Astrocyte (in vitro differentiated cells and primary cell): Measurements from ENCODE around the gene B4GALT1. TPM values are rescaled to one million over a fixed set of nuclear protein-coding genes. Genes with fewer than 3 reads are reported as not detected.

Experiments used
- DNase-seq: peaks from one replicate; pipeline ENCODE4 v3.0.0-alpha.2; 2010; ENCODE audit warnings: low read depth
- FAIRE-seq: peaks from 2 replicates; lab custom pipeline; 2011; peaks lifted over from hg19 to GRCh38; lab: Jason Lieb, UNC
- H2AFZ ChIP-seq: 2 replicates; pipeline ENCODE4 v1.6.0; 2012; ENCODE audit warnings: low read depth, low read length, inconsistent platforms
- H3K27ac ChIP-seq: 2 replicates; pipeline ENCODE4 v1.5.1; 2011; ENCODE audit warnings: low read depth, low read length, inconsistent platforms
- H3K27me3 ChIP-seq: 2 replicates; pipeline ENCODE4 v1.6.0; 2011; ENCODE audit warnings: low read length, inconsistent platforms; ENCODE audit not compliant: insufficient read depth
- H3K36me3 ChIP-seq: 2 replicates; pipeline ENCODE4 v1.5.1; 2011; ENCODE audit warnings: low read length, inconsistent platforms; ENCODE audit not compliant: insufficient read depth
- H3K4me1 ChIP-seq: 2 replicates; pipeline ENCODE4 v1.5.1; 2011; ENCODE audit warnings: low read length, inconsistent platforms; ENCODE audit not compliant: insufficient read depth
- H3K4me2 ChIP-seq: 2 replicates; pipeline ENCODE4 v1.6.0; 2012; ENCODE audit warnings: low read length, inconsistent platforms
- H3K4me3 ChIP-seq: 2 replicates; pipeline ENCODE4 v1.5.1; 2011; ENCODE audit warnings: low read depth, mild to moderate bottlenecking, low read length, inconsistent platforms; ENCODE audit not compliant: insufficient read depth
- H3K79me2 ChIP-seq: 2 replicates; pipeline ENCODE4 v1.6.0; 2012; ENCODE audit warnings: mild to moderate bottlenecking, low read length, inconsistent platforms; ENCODE audit not compliant: insufficient read depth
- H3K9ac ChIP-seq: 2 replicates; pipeline ENCODE4 v1.6.0; 2012; ENCODE audit warnings: mild to moderate bottlenecking, low read length, inconsistent platforms
- H3K9me3 ChIP-seq: 2 replicates; pipeline ENCODE4 v1.5.1; 2012; ENCODE audit warnings: low read depth, mild to moderate bottlenecking, low read length, inconsistent platforms; ENCODE audit not compliant: insufficient read depth
- H4K20me1 ChIP-seq: 2 replicates; pipeline ENCODE4 v1.6.0; 2012; ENCODE audit warnings: low read length, inconsistent platforms; ENCODE audit not compliant: insufficient read depth
- H3K27ac Mint-ChIP-seq: one replicate; pipeline ENCODE4 v1.8.0; 2021; ENCODE audit warnings: mild to moderate bottlenecking, mixed read lengths; ENCODE audit not compliant: unreplicated experiment
- H3K27me3 Mint-ChIP-seq: one replicate; pipeline ENCODE4 v1.8.0; 2021; ENCODE audit warnings: low read depth, mixed read lengths; ENCODE audit not compliant: unreplicated experiment
- H3K36me3 Mint-ChIP-seq: one replicate; pipeline ENCODE4 v1.8.0; 2021; ENCODE audit warnings: low read depth, mixed read lengths; ENCODE audit not compliant: unreplicated experiment
- H3K4me1 Mint-ChIP-seq: one replicate; pipeline ENCODE4 v1.8.0; 2021; ENCODE audit warnings: low read depth, mixed read lengths; ENCODE audit not compliant: unreplicated experiment
- H3K4me3 Mint-ChIP-seq: one replicate; pipeline ENCODE4 v1.8.0; 2021; ENCODE audit warnings: mild to moderate bottlenecking, moderate library complexity, mixed read lengths; ENCODE audit not compliant: unreplicated experiment
- H3K9me3 Mint-ChIP-seq: one replicate; pipeline ENCODE4 v1.8.0; 2021; ENCODE audit warnings: mild to moderate bottlenecking, mixed read lengths; ENCODE audit not compliant: unreplicated experiment
- CTCF ChIP-seq: IDR thresholded peaks from 2 replicates; pipeline ENCODE4 v1.5.1; 2011; ENCODE audit warnings: low read depth, mild to moderate bottlenecking, inconsistent platforms, low read length, moderate library complexity; ENCODE audit not compliant: insufficient read depth
- EZH2 ChIP-seq: IDR thresholded peaks from 2 replicates; pipeline ENCODE4 v1.6.1; 2012; ENCODE audit warnings: mild to moderate bottlenecking, low read length, inconsistent platforms; ENCODE audit not compliant: insufficient read depth
- total RNA-seq: library from RNA; stranded (reverse); gene quantifications from 2 replicates; pipeline ENCODE4 v1.2.1, GENCODE V29; 2021

The B4GALT1 gene
- total RNA-seq, 1 donor from 2014 or later = 93.1 TPM

- H3K36me3 Mint-ChIP-seq = peaks cover 3% of the 10 kb centered on the region
- Histone ChIP-seq H3K27me3 (peaks cover 33% of the 10 kb centered on the region), H3K36me3 (no peaks in the 10 kb centered on the region), H3K9ac (no peak overlapping the region), H2AFZ (no peak overlapping the region), H3K79me2 (no peaks in the 10 kb centered on the region), H3K9me3 (no peaks in the 10 kb centered on the region), H3K4me3 (no peak overlapping the region), H4K20me1 (no peaks in the 10 kb centered on the region), H3K27ac (no peak overlapping the region), H3K4me2 (no peak overlapping the region), H3K4me1 (no peaks in the 10 kb centered on the region)
- FAIRE-seq (no peak), DNase-seq (no peak)
- no peak overlapping the region for H3K27ac Mint-ChIP-seq
- peaks cover 41% of the 10 kb centered on the region for H3K27me3 Mint-ChIP-seq
- H3K9me3 Mint-ChIP-seq = peaks cover 2% of the 10 kb centered on the region
- no peak overlapping the region for H3K4me3 Mint-ChIP-seq
- peaks cover 2% of the 10 kb centered on the region for H3K4me1 Mint-ChIP-seq
- TF ChIP-seq CTCF (no peak), EZH2 (no peak)
These were observed 34.9 kb upstream of the B4GALT1 start for GRCh38 chr9:33202018-33202417.

GRCh38 chr9:33198165-33198564, 31.0 kb upstream of the B4GALT1 start:
- H3K4me2 ChIP-seq = no peak overlapping the region
- H3K9ac ChIP-seq = no peak overlapping the region
- no peak overlapping the region for H2AFZ ChIP-seq
- FAIRE-seq (no peak), DNase-seq (peak; percentile 59)
- Mint-ChIP-seq H3K27me3 (peaks cover 21% of the 10 kb centered on the region), H3K27ac (no peak overlapping the region), H3K4me3 (no peak overlapping the region), H3K36me3 (peaks cover 3% of the 10 kb centered on the region), H3K4me1 (peaks cover 2% of the 10 kb centered on the region), H3K9me3 (no peaks in the 10 kb centered on the region)
- no peaks in the 10 kb centered on the region for H3K36me3 ChIP-seq
- H3K27ac ChIP-seq = no peak overlapping the region
- no peaks in the 10 kb centered on the region for H3K4me1 ChIP-seq
- H4K20me1 ChIP-seq = no peaks in the 10 kb centered on the region
- H3K4me3 ChIP-seq = no peak overlapping the region
- TF ChIP-seq EZH2 = no peak
- TF ChIP-seq CTCF = no peak
- H3K27me3 ChIP-seq = peaks cover 16% of the 10 kb centered on the region
- H3K9me3 ChIP-seq = no peaks in the 10 kb centered on the region
- no peaks in the 10 kb centered on the region for H3K79me2 ChIP-seq

- no peaks in the 10 kb centered on the region for H3K9me3 Mint-ChIP-seq
- FAIRE-seq = no peak
These were observed 30.4 kb upstream of the B4GALT1 start for GRCh38 chr9:33197279-33198152.

More at GRCh38 chr9:33197279-33198152, 30.4 kb upstream of the B4GALT1 start:
- no peak overlapping the region for H3K4me3 Mint-ChIP-seq
- Histone ChIP-seq H3K36me3 (no peaks in the 10 kb centered on the region), H4K20me1 (no peaks in the 10 kb centered on the region), H3K27me3 (peaks cover 10% of the 10 kb centered on the region), H3K9ac (no peak overlapping the region), H3K9me3 (no peaks in the 10 kb centered on the region), H3K4me1 (no peaks in the 10 kb centered on the region), H3K4me2 (no peak overlapping the region), H3K4me3 (no peak overlapping the region), H3K27ac (no peak overlapping the region), H2AFZ (no peak overlapping the region), H3K79me2 (no peaks in the 10 kb centered on the region)
- H3K27me3 Mint-ChIP-seq = peaks cover 20% of the 10 kb centered on the region
- TF ChIP-seq CTCF (no peak), EZH2 (no peak)
- H3K27ac Mint-ChIP-seq = no peak overlapping the region
- DNase-seq = no peak
- H3K4me1 Mint-ChIP-seq = peaks cover 2% of the 10 kb centered on the region
- peaks cover 3% of the 10 kb centered on the region for H3K36me3 Mint-ChIP-seq
